LoVo (cell line): ENCODE data around the gene AXIN1.

Experiments used
- DNase-seq: peaks from one replicate; pipeline ENCODE4 v3.0.0-alpha.2; 2016; ENCODE audit warnings: low spot score

Gene AXIN1

DNA sequence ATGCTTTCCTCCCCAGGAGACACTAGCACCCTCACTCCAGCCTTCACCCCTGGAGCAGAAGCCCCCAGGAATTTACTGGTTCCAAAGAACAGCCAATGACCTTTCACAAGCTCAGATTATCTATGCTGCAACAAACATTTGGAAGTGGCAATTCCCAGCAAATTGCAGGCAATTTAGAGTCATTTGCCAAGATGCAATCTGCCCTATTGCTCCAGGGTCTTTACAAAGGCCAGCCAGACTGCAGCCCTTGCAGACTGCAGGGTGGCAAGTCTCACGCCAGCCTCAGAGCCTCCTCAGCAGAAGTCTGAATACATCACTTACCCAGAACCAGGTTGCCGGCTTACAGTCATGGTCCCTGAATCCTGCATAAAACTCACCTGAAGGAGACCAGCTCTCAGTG is 21.8 kb downstream of the AXIN1 start:
- DNase-seq: no peak

DNA sequence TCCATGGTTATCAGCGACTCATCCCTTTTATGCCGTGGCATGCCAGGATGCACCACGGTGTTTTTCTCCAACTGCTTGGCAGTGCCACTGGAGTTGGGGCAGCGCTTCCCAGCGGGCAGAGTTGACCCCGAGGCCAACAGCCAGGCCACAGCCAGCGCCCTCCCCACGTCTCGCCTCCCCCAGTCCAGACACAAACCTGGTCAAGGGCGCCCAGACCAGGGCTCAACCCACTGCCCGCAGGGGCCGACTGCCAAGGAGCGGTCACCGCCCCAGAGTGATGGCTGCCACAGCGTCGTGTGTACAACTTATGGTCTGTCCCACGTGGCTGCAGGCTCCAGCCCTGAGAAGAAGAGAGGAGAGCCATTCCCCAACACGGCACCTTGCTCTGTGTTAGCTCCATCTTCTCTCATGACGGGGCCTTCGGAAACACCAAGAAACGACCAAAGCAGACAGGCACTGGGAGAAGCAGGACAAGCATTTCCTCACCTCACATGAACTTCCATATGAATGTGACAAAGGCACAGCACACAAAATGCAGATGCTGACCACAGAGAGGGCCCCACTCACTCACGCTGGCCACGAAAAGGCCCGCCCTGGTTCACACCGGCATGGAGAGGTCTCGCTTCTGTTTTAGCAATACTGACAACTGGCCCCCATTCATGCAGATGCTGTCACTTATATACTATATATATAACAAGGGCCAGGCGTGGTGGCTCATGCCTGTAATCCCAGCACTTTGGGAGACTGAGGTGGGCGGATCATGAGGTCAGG is 27.0 kb downstream of the AXIN1 start:
- DNase-seq: no peak

DNA sequence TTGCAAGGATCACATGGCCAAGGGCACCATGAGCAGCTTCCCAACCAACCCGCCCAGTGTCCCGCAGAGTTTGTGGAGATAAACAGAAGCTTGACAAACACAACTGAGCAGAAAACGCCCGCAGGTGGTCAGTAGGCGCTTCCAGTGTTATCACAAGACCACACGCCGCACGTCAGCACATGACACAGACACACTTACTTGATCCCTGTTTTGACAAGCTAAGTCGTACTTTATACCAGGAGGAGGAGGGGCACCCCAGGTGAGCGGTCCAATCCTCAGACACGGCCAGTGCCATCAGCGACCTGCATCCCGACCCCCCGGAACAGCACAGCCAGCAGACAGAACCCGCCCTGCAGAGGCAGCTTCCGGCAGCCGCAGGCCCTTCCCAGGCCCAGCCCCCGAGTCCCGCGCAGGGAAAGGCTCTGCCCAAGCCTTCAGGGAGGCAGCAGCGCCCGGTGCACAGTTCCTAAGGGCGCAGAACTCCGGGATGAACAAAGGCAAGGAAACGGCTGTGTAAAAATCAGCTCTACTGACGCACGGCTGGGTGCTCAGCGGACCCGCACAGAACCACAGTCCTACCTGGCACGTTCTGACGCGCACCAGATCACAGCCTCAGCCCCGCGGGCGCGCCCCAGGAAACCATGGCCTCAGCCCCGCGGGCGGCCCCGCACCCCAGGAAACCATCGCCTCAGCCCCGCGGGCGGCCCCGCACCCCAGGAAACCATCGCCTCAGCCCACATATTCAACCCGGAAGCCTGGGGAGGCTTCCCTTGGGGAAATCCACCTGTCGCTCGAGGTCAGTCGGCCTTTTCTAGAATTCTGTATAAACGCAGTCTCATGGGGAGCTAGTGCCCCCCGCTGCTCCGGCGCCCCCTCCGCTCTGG is 27.8 kb downstream of the AXIN1 start:
- no peak for DNase-seq

GRCh38 chr16:324201-324450 is 28.4 kb downstream of the AXIN1 start:
- no peak for DNase-seq

DNA sequence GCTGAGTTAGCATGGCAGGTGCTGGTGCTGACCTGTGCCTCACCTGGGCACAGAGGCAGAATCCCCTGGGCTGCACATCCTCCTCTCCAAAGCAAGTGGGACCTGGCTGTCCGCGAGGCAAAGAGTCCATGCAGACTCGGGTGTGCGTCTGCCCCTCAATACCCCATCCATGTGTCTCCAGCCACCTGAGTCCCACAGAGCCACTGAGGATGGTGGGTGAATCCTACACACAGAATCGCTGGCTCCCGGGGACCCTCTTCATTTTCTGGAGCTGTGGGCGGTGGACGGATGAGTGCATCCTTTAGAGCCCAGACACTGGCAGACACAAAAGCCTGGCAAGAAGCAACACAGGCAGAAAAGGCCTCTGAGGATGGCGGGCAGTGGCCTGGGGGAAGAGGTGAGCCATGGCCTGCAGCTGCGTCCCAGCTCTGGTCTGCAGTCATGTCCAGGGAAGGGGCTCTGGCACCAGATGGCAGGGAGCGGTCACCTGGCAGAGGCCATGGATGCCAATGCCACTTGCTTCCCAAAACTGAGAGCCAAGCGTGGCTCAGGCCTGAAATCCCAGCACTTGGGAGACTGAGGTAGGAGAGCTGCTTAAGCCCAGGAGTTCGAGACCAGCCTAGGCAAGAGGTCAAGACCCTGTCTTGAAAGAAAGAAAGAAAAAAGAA is 29.9 kb downstream of the AXIN1 start:
- DNase-seq: no peak

DNA sequence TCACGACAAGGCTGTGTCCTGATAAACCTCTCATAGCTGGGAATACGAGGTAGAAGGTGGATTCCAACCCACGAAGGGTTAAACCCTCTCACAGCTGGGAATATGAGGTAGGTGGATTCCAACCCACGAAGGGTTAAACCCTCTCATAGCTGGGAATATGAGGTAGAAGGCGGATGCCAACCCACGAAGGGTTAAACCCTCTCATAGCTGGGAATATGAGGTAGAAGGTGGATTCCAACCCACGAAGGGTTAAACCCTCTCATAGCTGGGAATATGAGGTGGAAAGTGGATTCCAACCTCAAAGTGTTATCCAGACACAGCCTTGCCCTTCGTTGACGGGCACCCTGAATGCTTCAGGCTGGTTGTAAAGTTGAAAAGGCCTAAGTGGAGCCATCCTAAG is 31.0 kb downstream of the AXIN1 start:
- DNase-seq: no peak

- DNase-seq: no peak
Measured at GRCh38 chr16:320206-320605, 32.3 kb downstream of the AXIN1 start.

GRCh38 chr16:318628-319027 is 33.9 kb downstream of the AXIN1 start:
- no peak for DNase-seq

DNA sequence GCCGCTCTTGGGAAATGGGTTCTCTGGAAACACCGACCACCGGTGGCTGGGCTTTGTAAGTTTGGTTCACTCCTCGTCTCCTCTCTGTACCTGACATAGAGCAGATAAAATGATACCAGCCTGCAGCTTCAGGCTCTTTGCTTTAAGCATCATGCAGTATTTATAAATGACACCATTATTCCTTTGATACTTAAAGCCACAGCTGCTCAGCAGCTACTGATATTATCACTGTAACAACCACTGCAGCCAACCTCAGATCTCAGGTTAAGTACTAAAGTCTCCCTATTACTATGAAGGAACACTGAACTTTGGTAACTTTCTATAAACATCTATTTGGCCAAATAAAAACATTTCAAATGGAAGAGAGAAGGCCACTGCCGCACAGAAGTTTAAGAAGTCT is 34.9 kb downstream of the AXIN1 start:
- no peak for DNase-seq

DNA sequence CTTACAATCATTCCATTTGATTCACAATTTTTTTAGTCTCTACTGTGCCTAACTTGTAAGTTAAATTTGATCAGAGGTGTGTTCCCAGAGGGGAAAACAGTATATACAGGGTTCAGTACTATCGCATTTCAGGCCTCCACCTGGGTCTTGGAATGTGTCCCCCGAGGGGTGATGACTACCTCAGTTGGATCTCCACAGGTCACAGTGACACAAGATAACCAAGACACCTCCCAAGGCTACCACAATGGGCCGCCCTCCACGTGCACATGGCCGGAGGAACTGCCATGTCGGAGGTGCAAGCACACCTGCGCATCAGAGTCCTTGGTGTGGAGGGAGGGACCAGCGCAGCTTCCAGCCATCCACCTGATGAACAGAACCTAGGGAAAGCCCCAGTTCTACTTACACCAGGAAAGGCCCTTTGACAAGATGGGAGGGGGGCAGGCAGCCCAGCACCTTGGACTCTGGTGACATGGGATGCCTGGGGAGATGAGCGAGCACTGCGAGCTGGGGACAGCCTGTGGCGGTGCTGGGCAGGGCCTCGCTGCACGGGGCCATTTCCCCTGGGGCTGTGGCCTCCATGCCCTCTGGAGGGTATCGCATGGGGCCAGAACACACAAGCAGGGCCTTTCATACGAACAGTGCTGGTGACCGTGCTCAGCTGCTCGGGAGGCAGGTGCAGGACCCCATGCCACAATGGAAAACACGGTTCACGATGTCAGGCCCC is 35.6 kb downstream of the AXIN1 start:
- DNase-seq: no peak

DNA sequence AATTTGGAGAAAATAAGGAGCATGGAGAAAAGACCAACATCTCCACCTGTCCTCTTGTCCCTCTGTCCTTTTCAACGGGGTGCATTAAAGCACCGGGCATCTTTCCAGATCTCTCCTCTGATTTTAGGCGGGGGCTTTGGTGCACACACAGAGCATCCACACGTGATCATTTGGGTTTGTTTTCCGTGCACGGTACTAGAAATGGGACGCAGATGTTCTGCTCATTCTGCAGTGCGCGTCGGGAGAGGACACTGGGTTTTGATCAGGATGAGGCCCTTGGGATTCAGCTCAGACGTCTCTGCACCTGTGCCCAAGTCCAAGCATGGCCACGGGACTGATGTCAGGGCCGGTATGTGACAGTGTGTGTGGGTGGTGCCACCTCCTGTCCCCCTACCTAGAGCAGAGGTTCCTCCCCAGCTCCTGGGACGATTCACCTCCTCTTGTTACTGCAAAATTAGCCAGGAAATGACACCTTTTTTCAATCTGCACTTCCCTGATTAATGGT is 37.7 kb downstream of the AXIN1 start:
- no peak for DNase-seq

GRCh38 chr16:314351-314750 is 38.2 kb downstream of the AXIN1 start:
- no peak for DNase-seq

- DNase-seq: no peak
Measured at GRCh38 chr16:311725-312124, 40.8 kb downstream of the AXIN1 start.

- no peak for DNase-seq
Measured at GRCh38 chr16:309476-309875, 43.0 kb downstream of the AXIN1 start.

DNA sequence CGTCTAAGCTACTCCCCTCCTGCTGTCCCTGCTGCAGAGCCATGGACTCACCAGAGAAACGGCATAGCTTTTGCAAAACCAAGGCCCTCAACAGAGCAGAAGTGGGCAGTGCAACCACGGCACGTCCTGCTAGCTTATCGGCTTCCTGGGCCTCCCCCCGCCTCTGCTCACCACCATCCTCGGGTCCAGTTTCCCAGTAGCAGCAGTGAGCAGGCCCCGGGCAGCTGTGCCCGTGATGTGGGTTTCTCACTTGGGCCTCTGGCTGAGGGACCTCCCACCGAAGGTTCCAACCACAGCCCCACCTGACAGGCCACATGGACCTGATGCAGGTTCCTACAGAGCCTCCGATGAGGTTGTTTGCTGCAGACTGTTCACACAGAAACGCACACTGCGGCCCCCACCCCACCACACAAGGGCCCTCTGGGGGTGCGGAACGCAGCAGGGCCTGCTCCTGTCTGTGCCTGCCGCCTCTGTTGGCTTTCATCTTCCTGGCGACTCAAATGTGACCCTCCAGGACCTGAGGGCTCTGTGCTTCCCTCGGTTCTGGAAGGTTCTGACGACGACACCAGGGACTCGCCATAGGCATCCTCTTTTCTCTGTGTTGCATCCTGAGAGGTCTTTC is 44.7 kb downstream of the AXIN1 start:
- DNase-seq: no peak

DNA sequence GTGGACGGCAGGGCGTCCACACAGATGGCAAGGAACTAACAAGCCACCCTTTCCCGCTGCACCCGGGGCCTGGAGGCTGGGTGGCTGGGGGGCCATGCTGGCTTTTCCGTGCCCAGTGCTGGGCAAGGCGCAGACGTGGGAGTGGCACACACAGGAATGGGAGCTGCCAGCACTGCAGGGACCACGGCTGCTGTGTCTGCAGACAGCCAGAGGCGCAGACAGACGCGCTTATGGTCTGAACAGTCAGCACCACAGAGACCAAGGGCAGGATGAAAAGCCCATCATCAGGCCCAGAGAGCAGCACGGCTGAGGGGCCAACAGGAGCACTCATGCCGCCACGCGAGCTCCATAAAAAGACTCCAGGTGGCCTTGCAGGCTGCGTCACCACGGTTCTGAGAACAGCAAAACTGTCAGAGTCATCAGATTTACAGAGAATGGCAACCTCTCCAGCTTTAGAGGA is 45.6 kb downstream of the AXIN1 start:
- no peak for DNase-seq

DNA sequence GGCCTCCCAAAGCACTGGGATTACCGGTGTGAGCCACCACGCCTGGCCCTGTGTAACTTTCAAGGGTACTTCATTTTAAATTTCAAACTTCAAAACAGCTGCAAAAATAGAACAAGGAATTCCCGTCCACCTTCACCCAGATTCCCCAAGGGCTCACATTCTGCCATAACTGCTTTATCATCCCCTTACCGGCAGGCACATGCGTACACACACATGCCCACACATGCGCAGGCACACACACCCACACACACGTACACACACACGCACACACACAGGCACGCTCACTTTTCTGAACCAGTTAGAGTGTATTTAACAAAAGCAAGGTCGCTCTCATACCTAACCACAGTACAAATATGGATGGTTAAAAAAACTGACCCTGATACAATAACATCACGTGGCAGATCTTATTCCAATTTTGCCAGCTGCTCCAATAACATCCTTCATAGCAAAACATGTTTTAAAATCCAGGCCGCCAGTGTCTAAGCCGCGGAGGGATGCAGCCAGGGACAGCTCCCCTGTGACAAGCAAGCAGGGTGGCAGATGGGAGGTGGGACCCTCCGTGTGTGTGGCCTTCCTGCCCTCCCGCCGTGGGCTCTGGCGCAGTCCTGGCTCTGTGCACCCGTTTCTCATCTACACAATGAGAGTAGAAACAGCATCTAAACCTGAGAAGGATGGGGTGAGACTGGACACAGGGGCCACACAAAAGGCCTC is 46.5 kb downstream of the AXIN1 start:
- DNase-seq: no peak

GRCh38 chr16:303760-304505 is 48.6 kb downstream of the AXIN1 start:
- no peak for DNase-seq

DNA sequence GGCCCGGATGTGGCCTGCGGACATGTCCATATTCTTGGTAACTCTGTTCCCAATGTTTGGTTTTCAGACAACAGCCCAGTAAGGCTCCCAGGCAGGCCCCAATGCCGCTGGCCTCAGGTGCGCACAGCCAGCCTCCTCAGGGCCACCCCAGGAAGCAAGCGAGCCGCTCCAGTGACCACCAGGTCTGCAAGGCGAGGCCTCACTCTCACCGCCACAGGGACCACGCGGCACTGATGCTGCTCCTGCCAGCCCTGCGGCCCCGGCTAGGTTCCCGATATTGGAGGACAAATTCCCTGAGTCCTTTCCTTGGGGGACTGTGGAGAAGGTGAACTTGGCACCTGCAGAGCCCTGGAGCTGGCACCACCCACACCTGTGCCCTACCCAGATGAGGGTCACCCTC is 50.6 kb downstream of the AXIN1 start:
- DNase-seq: no peak

DNA sequence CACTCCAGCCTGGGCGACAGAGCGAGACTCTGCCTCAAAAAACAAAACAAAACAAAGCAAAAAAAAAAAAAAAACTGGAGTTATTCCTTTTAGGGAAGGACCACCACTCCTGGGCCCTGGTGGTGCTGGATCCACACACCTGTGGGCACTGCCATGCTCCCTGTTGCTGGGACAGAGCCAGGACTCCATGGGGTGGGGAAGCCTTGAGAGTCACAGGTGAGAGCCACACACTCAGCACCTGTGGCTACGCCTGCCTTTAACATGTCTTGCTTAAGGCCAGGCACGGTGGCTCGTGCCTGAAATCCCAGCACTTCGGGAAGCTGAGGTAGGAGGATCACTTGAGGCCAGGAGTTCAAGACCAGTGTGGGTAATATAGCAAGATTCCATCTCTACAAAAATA is 51.3 kb downstream of the AXIN1 start:
- no peak for DNase-seq
